ENCODE measurements around the gene PDE6G.

The PDE6G gene

DNA sequence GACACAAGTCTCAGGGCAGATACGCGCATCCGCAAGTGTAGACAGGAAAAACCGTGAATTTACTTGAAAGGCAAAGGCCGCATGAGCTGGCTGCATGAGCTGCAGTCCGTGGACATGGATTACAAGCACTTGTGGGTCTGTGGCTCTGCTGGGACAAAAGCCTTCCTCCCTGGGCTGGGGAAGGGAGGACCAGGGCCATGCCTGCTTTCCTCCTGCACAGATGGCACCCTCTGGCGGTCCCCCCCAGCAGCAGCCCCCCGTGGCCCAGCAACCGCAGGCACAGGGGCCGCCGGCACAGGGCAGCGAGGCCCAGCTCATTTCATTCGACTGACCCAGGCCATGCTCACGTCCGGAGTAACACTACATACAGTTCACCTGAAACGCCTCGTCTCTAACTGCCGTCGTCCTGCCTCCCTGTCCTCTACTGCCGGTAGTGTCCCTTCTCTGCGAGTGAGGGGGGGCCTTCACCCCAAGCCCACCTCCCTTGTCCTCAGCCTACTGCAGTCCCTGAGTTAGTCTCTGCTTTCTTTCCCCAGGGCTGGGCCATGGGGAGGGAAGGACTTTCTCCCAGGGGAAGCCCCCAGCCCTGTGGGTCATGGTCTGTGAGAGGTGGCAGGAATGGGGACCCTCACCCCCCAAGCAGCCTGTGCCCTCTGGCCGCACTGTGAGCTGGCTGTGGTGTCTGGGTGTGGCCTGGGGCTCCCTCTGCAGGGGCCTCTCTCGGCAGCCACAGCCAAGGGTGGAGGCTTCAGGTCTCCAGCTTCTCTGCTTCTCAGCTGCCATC is 45.1 kb upstream of the PDE6G start:
- no peak for TF ChIP-seq TAF1 (IDR thresholded peaks at IDR 0.05; ENCODE audit: borderline replicate concordance, insufficient read depth, low read length)
- no peak for TF ChIP-seq SIN3A (IDR thresholded peaks at IDR 0.05; ENCODE audit: borderline replicate concordance, insufficient read depth, low read length)
- no peak; the same call in none of the 2 replicates for TF ChIP-seq POLR2AphosphoS5 (IDR thresholded peaks at IDR 0.05; ENCODE audit: low read depth, low read length)

DNA sequence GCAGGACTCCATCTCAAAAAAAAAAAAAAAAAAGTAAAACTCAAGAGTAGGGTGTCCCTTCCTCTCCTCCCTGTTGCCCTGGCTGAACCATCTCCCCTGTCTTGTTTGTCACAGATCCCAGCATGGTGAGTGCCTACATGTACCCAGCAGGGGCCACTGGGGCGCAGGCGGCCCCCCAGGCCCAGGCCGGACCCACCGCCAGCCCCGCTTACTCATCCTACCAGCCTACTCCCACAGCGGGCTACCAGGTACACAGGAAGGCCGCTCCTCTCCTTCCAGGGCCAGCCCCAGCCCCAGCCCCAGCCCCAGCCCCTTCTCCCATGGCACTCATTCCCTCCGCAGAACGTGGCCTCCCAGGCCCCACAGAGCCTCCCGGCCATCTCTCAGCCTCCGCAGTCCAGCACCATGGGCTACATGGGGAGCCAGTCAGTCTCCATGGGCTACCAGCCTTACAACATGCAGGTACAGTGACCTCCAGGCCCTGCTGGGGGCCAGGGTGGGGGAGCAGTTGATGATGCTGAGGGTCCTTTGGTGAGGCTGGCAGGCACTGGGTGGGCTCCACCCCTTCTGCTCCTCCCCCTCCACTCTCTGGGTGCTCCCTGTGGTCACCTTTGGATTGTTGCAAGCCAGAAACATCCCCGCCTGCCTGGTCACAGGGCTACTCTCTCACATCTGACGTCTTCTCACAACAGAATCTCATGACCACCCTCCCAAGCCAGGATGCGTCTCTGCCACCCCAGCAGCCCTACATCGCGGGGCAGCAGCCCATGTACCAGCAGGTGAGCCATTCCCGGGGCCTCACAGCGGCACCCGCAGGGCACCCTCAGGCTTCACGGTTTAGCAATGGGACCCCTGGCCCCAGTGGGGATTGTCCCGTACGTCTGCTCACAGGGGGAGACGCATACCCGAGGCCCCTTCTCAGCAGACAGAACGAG is 44.3 kb upstream of the PDE6G start:
- TF ChIP-seq FOXP2 (optimal IDR thresholded peaks at IDR 0.05; ENCODE audit: borderline replicate concordance, extremely low read depth, extremely low read length, insufficient read depth) = no peak
- TF ChIP-seq POLR2AphosphoS5 (IDR thresholded peaks at IDR 0.05; ENCODE audit: low read depth, low read length) = no peak; the same call in 1 of the 2 replicates

DNA sequence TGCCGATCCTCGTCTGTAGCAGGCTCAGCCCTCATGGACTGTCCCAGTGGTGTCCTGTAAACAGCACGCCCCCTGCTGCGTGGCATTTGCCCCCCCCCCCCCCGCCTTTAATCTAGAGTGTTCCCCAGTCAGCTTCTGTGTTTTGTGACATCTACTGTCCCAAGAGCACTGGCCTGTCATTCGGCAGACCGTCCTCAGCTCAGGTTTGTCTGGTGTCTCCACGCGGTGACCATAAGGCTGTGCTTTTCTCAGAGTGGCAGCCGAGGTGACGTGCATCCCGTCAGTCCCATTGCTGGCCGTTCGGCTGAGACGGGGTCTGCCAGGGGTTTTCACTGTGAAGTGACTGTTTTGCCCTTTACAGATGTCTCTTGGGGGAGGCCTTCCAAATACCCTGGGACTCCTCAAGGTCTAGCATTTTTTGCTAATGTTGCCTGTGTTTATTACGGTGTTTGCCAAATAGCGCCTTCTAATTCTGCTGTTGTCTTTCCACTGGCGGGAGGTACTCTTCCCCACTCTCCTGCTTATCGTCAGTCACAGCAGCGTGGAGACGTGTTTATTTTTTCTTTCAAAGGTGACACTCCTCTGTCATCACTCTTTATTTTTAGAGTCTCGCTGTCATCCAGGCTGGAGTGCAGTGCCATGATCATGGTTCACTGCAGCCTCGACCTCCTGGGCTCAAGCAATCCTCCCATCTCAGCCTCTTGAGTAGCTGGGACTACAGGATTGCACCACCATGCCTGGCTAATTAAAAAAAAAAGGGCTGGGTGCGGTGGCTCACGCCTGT is 41.1 kb upstream of the PDE6G start:
- no peak for TF ChIP-seq FOXP2 (optimal IDR thresholded peaks at IDR 0.05; ENCODE audit: borderline replicate concordance, extremely low read depth, extremely low read length, insufficient read depth)
- TF ChIP-seq TAF1 (IDR thresholded peaks at IDR 0.05; ENCODE audit: borderline replicate concordance, insufficient read depth, low read length) = no peak
- TF ChIP-seq, protein P1, sequence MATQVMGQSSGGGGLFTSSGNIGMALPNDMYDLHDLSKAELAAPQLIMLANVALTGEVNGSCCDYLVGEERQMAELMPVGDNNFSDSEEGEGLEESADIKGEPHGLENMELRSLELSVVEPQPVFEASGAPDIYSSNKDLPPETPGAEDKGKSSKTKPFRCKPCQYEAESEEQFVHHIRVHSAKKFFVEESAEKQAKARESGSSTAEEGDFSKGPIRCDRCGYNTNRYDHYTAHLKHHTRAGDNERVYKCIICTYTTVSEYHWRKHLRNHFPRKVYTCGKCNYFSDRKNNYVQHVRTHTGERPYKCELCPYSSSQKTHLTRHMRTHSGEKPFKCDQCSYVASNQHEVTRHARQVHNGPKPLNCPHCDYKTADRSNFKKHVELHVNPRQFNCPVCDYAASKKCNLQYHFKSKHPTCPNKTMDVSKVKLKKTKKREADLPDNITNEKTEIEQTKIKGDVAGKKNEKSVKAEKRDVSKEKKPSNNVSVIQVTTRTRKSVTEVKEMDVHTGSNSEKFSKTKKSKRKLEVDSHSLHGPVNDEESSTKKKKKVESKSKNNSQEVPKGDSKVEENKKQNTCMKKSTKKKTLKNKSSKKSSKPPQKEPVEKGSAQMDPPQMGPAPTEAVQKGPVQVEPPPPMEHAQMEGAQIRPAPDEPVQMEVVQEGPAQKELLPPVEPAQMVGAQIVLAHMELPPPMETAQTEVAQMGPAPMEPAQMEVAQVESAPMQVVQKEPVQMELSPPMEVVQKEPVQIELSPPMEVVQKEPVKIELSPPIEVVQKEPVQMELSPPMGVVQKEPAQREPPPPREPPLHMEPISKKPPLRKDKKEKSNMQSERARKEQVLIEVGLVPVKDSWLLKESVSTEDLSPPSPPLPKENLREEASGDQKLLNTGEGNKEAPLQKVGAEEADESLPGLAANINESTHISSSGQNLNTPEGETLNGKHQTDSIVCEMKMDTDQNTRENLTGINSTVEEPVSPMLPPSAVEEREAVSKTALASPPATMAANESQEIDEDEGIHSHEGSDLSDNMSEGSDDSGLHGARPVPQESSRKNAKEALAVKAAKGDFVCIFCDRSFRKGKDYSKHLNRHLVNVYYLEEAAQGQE (IDR thresholded peaks at IDR 0.05; ENCODE audit: insufficient read depth in 1 of 2, low read depth in 2 of 2, low read length in 2 of 2) = no peak
- no peak for TF ChIP-seq SIN3A (IDR thresholded peaks at IDR 0.05; ENCODE audit: borderline replicate concordance, insufficient read depth, low read length)
- no peak for TF ChIP-seq POLR2AphosphoS5 (IDR thresholded peaks at IDR 0.05; ENCODE audit: low read depth, low read length)

DNA sequence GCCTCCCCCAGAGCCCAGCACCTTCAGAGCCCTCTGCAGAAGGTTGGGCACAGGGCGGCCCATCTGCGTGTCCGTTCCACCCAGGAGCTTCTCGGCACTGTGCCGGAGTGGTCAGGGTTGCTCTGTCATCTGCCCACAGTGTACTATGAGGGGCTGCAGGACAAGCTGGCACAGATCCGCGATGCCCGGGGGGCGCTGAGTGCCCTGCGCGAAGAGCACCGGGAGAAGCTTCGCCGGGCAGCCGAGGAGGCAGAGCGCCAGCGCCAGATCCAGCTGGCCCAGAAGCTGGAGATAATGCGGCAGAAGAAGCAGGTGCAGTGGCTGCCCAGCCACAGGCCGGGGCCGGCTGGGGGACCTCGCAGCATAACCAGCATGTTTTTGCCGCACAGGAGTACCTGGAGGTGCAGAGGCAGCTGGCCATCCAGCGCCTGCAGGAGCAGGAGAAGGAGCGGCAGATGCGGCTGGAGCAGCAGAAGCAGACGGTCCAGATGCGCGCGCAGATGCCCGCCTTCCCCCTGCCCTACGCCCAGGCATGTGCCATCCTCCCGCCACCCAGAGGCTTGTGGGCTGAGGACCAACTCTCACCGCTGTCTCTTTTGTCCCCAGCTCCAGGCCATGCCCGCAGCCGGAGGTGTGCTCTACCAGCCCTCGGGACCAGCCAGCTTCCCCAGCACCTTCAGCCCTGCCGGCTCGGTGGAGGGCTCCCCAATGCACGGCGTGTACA is 40.0 kb upstream of the PDE6G start:
- no peak for TF ChIP-seq TAF1 (IDR thresholded peaks at IDR 0.05; ENCODE audit: borderline replicate concordance, insufficient read depth, low read length)
- no peak; the same call in 1 of the 2 replicates for TF ChIP-seq POLR2AphosphoS5 (IDR thresholded peaks at IDR 0.05; ENCODE audit: low read depth, low read length)
- no peak for TF ChIP-seq SIN3A (IDR thresholded peaks at IDR 0.05; ENCODE audit: borderline replicate concordance, insufficient read depth, low read length)
- no peak for TF ChIP-seq FOXP2 (optimal IDR thresholded peaks at IDR 0.05; ENCODE audit: borderline replicate concordance, extremely low read depth, extremely low read length, insufficient read depth)
- TF ChIP-seq, protein P1 (IDR thresholded peaks at IDR 0.05; ENCODE audit: insufficient read depth in 1 of 2, low read depth in 2 of 2, low read length in 2 of 2) = no peak

DNA sequence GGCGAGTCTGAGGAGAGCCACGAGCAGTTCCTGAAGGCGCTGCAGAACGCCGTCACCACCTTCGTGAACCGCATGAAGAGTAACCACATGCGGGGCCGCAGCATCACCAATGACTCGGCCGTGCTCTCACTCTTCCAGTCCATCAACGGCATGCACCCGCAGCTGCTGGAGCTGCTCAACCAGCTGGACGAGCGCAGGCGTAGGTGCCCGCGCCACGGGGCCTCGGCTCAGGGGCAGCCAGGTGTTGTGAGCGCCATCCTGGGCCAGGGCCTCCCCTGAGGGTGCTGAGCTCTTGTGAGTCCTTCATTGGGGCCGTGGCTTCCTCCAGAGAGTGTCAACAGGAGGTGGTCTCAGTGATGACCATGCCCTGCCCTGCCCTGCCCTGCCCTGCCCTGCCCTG is 39.5 kb upstream of the PDE6G start:
- TF ChIP-seq SIN3A (IDR thresholded peaks at IDR 0.05; ENCODE audit: borderline replicate concordance, insufficient read depth, low read length) (no peak), TAF1 (IDR thresholded peaks at IDR 0.05; ENCODE audit: borderline replicate concordance, insufficient read depth, low read length) (no peak), POLR2AphosphoS5 (IDR thresholded peaks at IDR 0.05; ENCODE audit: low read depth, low read length) (no peak), FOXP2 (optimal IDR thresholded peaks at IDR 0.05; ENCODE audit: borderline replicate concordance, extremely low read depth, extremely low read length, insufficient read depth) (no peak)
- TF ChIP-seq, protein P1 (IDR thresholded peaks at IDR 0.05; ENCODE audit: insufficient read depth in 1 of 2, low read depth in 2 of 2, low read length in 2 of 2) = no peak

Data from PFSK-1 (cell line).